ENCODE results near the gene ANXA7.
A peak's percentile ranks its signal among the peaks of the same experiment; 100 is the strongest.
"Not testable (repeated sequence)": the region's sequence is repeated elsewhere in the genome, so short reads cannot be mapped to it uniquely, and the experiment has no call there.

ANXA7 gene

GRCh38 chr10:73407495-73407894 is 6.4 kb downstream of the ANXA7 start:
- no peak for DNase-seq

DNA sequence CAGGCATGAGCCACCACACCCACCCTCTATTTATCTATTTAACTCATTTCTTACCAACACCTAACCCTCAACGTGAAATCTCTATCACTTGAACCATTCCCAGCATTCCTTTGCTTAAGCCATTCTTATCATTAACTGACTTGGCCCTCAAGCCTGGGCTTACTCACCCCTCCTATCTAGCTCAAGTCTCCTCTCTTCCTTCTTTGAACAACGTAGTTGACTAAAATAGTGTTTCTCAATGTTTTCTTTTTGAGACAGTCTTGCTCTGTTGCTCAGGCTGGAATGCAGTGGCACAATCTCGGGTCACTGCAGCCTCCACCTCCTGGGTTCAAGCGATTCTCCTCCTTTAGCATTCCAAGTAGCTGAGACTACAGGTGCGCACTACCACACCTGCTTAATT is 7.0 kb downstream of the ANXA7 start:
- no peak for DNase-seq

DNA sequence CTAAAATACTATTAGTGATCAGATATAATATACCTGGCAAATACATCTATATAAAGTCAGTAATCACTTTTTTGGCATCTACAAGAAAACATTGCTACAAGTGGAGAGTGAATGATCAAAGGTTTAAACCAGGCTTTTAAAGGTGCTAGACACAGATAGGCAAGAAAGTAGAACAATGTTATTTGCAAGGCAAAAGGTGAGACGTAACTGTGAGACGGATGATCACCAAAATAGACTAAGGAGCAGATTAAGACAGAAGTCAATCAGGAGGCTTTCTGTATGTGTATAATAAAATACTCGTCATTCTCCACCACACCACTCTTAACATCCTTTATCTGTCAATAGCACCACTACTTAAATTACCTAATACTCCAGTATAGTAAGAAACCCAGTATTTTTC is 8.3 kb downstream of the ANXA7 start:
- DNase-seq, result no peak

DNA sequence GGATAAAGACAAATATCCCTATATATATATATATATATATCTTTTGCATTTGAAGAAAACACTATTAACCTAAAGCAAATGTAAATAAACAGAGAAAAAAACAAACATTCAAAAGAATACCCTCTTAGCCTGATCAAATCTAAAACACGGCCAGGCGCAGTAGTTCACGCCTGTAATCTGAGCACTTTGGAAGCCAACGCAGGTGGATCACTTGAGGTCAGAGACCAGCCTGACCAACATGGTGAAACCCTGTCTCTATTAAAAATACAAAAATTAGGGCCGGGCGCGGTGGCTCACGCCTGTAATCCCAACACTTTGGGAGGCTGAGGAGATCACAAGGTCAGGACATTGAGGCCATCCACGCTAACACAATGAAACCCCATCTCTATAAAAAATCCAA is 9.2 kb downstream of the ANXA7 start:
- DNase-seq, result no peak

GRCh38 chr10:73401636-73402035 is 12.2 kb downstream of the ANXA7 start:
- DNase-seq, result no peak

- DNase-seq, result no peak
These were observed 14.8 kb downstream of the ANXA7 start for GRCh38 chr10:73399063-73399462.

DNA sequence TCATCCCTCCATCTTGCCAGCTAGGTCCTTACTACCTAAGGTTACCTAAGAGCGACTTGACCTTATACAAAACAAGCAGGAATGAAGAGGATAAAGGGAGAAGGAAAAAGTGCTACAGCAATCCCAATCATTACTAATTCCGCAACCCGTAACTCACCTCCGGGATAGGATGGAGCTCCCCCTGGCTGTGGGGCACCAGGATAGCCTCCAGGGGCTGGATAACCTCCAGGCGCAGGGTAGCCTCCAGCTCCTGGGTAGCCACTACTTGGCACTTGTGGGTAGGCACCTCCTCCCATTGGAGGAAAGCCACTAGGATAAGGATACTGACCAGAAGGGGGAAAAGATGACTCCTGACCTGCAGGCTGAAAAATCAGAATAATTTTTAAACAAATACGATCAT is 15.8 kb downstream of the ANXA7 start:
- DNase-seq, result no peak

- not testable (repeated sequence) for DNase-seq
These were observed 19.5 kb downstream of the ANXA7 start for GRCh38 chr10:73394325-73394724.

DNA sequence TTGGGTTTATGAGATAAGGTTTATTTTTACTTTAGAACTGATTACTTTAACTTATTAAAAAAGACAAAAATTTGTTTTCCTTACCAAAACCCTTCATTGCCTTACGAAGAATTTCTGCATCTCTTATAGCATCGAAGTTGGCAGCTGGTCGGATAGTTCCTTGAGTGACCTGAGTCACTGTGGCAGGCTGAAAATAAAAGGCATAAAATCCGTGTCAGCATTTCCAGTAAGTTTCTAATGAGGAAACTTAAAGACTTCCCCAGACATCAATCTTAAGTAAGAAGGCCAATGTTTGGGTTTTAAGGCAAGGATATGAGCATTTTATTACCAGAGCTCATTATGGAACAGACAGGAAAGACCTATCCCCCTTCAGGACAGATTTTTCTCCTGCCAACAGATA is 25.6 kb downstream of the ANXA7 start:
- no peak for DNase-seq

DNA sequence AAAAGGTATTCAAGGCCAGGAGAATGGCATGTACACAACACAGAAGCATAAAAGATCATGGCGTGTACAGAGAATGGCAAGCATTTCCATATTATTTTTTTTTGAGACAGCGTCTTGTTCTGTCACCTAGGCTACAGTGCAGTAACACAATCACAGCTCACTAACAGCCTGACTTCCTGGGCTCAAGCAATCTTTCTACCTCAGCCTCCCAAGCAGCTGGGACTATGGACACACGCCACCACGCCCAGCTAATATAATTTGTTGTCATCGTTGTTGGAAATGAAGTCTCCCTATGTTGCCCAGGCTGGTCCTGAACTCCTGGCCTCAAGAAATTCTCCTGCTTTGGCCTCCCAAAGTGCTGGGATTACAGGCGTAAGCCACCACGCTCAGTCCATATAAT is 27.3 kb downstream of the ANXA7 start:
- no peak for DNase-seq

DNA sequence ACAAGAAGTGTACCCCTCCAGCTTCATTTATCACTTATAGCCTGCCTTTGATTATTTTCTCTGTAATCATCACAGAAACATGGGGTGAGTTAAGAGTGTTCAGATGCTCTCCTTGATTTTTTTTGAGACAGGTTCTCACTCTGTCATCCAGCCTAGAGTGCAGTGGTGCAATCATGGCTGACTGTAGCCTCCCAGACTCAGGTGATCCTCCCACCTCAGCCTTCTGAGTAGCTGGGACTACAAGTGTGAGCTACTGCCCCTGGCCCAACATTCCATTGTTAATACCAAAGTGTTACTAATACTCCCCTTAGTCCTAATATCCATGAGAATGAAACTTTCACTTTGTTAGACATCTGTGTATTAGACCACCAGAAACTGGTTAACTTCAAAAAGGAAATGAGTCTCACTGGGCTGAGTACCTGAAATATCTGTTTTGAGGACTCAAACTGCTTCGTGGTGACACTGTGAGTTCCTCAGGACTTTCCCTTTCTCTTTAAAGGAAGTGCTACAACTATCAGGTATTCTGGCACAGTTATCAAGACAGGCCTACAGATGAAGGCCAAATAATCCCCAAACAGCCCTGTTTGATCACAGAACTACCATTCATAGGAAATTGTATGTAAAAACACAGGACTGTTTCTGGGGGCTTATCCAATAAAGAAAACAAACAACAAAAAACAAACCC is 34.7 kb downstream of the ANXA7 start:
- no peak for DNase-seq

DNA sequence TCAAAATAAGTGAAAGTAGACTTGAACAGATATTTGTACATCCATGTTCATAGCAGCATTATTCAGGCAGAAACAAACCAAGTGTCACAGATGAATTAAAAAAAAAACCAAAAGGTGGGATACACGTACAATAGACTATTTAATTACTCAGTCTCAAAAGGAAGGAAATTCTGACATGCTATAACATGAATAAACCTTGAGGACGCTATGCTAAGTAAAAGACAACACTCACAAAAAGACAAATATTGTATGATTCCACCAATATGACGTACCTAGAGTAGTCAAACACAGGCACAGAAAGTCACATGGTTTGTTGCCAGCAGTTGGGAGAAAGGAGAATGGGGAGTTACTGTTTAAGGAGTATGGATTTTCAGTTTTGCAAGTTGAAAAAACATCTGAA is 37.2 kb downstream of the ANXA7 start:
- DNase-seq, result no peak

GRCh38 chr10:73368238-73368637 is 45.6 kb downstream of the ANXA7 start:
- no peak for DNase-seq

DNA sequence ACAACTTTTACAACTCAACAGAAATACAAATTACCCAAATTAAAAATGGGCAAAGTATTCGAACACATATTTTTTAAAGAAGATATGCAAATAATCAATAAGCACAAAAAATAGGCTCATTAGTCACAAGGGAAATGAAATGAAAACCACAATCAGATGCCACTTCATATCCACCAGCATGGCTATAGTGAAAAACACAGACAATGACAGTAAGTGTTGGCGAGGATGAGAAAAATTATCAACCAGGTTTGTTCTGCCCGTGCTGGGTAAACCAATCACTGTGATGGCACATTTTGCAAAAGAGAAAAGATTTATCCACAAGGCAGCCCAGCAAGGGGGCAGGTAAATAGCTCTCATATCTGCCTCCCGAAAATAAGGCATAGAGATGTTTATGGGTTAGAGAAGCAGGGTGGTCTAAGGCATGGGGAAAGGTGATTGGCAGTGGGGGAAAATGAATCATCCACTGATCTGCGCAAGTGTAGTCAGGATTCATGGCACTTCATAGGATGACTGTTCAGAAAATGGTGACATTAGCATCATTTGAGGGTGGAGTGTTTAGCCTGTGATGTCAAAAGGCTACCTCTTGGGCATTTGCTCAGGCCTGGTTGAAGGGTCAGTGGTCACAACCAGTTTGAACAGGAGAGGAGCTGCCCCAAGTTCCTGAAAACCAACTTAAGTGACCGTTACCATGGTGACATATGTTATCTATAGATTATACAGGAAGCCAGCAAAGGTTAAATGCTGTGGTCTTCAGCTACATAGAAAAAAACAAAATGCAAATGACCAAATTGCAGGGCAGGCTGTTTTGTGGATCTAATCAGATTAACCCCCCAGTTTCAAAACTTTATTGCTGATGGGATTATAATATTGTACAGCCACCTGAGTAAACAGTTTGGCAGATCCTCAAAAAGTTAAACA is 47.2 kb downstream of the ANXA7 start:
- DNase-seq, result no peak

DNA sequence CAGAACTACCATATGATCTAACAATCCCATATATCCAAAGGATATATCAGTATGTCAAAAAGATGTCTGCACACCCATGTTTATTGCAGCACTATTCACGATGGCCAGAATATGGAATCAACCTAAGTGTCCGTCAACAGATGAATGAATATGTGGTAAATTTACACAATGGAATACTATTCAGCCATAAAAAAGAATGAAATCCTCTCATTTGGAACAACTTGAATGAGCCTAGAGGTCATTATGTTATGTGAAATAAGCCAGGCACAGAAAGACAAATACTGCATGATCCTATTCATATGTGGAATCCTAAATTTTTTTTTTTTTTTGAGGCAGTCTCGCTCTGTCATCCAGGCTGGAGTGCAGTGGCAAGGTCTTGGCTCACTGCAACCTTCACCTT is 48.9 kb downstream of the ANXA7 start:
- no peak for DNase-seq

DNA sequence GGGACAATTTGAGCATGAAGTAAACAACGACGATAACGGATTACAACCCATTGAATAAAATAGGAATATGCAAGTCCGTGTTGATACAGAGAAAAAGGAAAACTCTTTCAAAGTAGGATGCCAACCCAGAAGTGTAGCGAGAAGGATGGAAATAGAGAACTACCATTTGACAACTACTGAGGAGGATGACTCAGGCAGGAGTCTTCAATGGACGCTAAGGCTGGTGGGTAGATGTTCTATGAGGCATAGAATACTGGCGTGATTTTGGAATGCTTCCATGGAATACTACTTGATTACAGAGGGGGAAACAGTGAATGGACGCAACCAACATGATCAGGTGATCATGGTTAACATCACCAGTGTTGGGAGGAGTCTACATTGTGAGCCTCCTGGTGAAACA is 54.4 kb downstream of the ANXA7 start:
- no peak for DNase-seq

DNA sequence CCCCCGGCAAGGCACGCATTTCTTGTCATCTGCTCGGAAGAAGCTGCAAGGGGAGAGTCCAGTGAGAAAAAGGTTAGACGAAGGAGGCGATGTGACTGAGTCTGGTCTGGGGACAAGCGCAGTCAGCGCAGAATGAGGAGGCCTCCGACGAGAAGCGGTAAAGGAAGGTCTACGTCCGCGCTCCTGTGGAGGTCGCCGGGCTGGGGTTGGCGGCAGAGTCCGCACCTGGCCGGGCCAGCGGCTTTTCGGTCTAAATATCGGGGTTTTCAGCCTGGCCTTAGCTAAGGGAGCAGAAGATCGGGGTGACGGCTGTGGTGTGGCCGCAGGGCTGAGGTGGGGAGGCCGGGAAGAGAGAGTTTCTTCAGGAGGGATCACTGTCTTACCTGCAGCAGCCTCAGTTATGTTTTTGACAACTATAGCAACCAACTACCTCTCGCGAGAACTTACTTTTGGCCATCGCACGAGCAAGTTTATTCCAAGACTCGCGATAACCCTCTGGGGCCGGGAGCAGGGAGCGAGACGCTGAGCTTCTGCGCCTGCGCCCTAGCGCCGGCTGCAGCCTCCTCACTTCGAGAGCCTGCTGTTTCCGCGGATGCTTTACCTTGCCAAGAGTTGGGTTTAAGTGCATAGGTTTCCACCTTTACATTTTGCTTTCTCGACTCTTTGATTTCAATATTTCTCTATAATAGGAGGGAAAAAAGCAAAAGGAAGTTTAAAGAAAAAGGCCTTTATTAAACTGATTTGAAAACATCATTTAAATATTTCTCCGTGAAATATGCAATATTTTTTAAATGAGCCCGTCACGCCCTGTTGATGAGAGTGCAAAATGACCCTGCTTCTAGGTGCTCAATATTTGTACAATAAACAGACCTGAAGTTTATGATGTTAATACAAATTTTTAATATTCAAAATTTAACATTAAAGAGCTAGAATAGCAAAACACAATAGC is 55.3 kb downstream of the ANXA7 start, which contains the start of gene CFAP70:
Gene CFAP70 (minus strand): TSS at position 534 of the 949 bp plus-strand sequence. CDS start 4,068 bp downstream, outside the sequence.
- DNase-seq, result peak; percentile 88

GRCh38 chr10:73357821-73358220 is 56.0 kb downstream of the ANXA7 start:
- DNase-seq, result no peak

DNA sequence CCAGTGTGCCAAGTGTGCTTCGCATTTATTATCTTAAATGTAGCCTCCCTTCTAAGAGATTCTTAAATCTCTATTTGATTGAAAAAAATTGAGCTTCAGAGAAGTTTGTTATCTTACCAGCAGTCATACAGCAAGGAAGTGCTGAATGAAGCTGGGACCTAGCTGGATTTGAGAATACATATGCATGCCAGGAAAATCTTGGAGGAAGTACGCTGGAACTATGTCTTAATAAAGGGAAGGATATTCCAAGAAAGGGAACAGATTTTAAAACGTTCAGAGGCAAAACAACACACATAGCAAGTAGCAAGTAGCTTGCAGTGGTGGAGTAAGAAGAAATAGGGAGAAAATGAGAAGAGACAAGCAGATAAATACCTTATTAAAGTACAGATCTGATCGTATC is 56.7 kb downstream of the ANXA7 start:
- DNase-seq, result no peak

DNA sequence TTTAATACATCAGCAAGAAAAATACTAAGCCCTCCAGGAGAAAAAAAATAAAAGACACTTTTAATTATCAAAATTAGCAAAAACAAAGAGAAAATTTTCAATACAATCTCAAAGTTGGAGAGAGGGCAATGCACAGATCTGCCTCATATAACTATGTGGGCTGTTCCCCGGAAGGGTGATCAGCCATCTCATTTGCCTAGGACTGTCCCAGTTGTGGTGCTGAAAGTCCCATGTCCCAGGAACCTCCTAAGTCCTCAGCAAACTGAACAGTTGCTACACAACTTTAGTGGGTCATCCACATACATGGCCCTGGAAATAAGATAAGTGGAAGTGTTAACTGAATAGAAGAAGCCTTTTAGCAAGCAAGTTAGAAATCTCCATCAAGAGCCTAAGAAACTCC is 69.6 kb downstream of the ANXA7 start:
- DNase-seq, result no peak

DNA sequence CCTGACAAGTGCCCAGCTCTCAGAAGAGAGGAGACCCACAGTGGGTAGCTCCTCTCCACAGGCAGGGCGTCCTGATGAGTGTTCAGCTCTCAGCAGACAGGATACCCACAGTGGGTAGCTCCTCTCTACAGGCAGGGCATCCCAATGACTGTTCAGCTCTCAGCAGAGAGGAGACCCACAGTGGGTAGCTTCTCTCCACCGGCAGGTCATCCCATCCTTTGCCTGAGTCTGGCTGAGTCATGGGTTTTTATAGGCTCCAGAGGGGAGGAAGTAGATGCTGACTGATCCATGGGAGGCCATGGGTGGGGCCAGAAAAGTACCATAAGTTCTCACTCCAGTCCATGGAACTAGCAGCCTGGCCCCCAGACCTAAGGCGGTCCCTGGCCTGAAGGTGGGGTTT is 73.7 kb downstream of the ANXA7 start:
- DNase-seq, result no peak

DNA sequence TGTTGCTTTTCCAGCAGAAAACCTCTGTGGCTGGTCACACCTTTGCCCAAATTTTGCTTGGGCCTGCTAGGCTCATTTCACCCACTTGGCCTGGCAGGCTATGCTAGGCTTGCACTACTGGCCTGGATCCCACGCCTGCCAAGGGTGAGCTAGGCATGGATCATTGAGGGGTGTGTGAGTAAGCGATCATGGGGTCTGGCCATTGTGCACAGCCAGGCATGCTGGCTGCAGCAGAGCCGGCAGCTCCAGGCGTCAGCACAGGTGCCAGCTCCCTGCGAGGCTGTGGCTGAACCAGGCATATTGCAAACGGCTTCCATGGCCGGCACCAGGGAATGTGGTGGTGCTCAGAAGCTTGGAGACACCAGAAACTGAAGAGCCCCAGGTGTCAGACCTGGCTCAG is 74.4 kb downstream of the ANXA7 start:
- DNase-seq, result no peak

- DNase-seq, result no peak
These were observed 75.0 kb downstream of the ANXA7 start for GRCh38 chr10:73338801-73339368.
